GM21717 (cell line): ENCODE data around the gene MBD3.

Source experiments
- ATAC-seq: cut with Tn5 transposase; IDR thresholded peaks from one replicate; pipeline ENCODE4 v1.9.1; 2021; ENCODE audit warnings: mild to moderate bottlenecking, moderate library complexity; ENCODE audit not compliant: unreplicated experiment

Gene MBD3

DNA sequence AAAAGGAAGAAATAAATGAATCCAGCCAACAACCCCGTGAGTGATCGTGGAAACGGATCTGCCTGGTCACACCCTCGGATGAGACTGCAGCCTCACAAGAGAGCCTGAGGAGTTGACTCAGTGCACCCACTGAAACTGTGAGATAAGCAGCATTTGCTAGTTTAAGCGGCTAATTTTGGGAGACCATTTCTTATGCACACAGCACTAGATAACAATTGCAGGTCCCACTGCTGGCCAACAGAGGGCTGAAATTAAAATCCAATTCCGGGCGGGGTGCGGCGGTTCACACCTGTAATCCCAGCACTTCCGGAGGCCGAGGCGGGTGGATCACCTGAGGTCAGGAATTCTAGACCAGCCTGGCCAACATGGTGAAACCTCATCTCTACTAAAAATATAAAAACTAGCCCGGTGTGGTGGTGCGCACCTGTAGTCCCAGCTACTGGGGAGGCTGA lies 9.0 kb upstream of the MBD3 start:
- ATAC-seq: no peak

GRCh38 chr19:1599460-1599846 lies 6.8 kb upstream of the MBD3 start:
- ATAC-seq: no peak

DNA sequence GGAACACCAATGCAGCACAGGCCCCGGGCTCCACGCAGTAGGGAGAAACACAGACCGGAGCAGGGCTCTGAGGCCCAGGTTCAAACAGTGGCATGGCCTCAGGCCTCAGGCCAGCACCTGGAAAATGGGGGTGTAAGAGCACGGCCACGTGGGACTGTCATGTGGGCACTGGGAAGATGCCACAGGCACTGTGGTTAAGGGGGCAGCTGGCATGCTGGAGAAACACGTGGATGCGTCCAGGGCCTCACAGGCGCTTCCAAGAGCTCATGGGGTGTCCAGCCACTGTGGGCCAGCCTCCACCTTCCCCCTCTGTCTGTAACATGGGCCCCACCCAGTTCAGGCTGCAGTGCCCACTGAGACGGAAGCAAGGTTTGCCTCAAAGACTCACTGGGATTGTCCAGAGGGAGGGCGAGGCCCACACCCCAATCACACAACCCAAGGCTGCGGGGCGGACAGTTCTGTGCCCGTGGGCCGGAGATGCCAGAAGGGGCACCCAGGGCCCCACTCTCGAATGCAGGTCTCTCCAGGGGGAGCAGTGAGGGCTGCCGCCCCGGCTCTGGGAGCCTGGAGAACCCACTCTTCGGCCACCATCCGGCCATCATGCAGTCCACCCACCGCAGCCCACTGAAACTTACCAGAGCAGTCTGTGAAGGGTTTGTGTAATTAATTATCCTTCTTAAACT lies 6.3 kb upstream of the MBD3 start:
- no peak for ATAC-seq

GRCh38 chr19:1593501-1593772 lies 772 bp upstream of the MBD3 start:
- ATAC-seq: no peak

GRCh38 chr19:1592024-1592754 lies 476 bp downstream of the MBD3 start:
- peak; percentile 50 for ATAC-seq

DNA sequence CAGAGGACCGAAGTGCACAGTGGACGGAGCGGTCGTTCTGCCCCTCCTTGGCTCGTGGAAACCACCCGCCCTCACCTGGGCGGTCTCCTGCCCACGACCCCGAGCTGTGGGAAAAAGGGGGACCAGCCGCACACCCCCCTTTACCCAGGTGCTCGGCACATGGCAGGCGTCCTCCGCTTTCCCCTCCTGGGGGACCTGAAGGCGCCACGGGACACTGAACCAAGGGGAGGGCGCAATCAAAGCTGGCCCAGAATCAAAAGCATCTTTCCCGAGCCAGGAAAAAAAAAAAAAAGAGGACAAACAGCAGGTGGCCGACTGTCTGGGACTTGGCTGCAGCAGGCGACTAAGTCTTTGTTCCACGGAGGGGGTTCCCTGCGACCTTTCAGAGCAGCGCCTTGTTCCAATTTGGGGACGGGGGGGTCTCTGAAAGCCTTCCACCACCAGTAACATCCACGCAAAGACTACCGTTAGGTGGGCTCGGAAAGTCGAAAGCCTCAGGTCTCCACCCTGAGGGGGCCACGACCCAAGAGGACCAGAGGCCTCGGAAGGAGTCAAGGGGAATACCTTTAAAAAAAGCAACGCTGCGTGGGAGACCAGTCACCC lies 1.1 kb downstream of the MBD3 start:
- ATAC-seq: no peak

GRCh38 chr19:1590641-1591397 lies 1.8 kb downstream of the MBD3 start:
- ATAC-seq: no peak

- ATAC-seq: no peak
Observed at GRCh38 chr19:1587872-1588271, 4.8 kb downstream of the MBD3 start.

DNA sequence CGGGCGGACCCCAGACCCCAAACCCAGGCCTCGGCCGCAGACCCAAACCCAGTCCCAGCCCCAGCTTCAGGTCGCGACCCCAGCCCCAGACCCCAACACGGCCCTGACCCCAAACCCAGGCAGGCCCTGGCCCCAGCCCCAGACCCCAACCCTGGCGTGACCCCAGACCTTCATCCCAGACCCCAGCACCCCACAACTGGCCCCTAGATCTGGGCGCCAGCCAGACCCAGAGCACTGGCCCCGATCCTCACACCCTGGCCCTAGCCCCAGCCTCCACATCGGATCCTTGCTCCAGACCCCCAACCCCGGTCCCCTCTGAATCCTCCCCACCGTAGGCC lies 7.5 kb downstream of the MBD3 start:
- no peak for ATAC-seq

- ATAC-seq: no peak
Observed at GRCh38 chr19:1584500-1585242, 8.0 kb downstream of the MBD3 start.

DNA sequence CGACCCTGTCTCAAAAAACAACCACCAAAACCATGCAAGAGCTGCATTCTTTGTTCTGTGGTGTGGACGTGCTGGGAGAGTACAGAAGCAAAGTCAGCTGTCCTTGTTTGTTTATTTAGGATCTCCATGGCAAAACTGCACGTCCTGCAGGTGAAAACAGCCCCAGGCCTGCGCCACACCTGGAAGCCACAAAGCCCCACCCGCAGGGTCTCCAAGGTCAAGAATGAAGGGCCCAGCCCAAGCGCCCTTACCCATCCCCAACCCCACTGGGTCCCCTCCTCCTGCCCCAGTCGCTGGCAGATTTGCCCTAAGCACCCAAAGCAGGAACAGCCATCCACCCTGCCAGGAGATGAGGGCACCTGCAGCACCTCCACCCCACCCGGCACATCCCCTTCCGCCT lies 10.5 kb downstream of the MBD3 start:
- no peak for ATAC-seq

- no peak for ATAC-seq
Observed at GRCh38 chr19:1580957-1581356, 11.7 kb downstream of the MBD3 start.

- no peak for ATAC-seq
Observed at GRCh38 chr19:1580382-1580781, 12.3 kb downstream of the MBD3 start.

GRCh38 chr19:1579222-1579621 lies 13.4 kb downstream of the MBD3 start:
- no peak for ATAC-seq

- ATAC-seq: no peak
Observed at GRCh38 chr19:1577929-1578618, 14.6 kb downstream of the MBD3 start.

- no peak for ATAC-seq
Observed at GRCh38 chr19:1577090-1577928, 15.4 kb downstream of the MBD3 start.

- no peak for ATAC-seq
Observed at GRCh38 chr19:1576242-1577089, 16.2 kb downstream of the MBD3 start.

- no peak for ATAC-seq
Observed at GRCh38 chr19:1575323-1576241, 17.1 kb downstream of the MBD3 start.
